NCI-H1930 (cell line): ENCODE results near the gene PHKA2.

Experiments
- DNase-seq, 2 experiments: peaks; one replicate each; lab custom pipeline; 2025; lab: John Stamatoyannopoulos, UW

Gene PHKA2

DNA sequence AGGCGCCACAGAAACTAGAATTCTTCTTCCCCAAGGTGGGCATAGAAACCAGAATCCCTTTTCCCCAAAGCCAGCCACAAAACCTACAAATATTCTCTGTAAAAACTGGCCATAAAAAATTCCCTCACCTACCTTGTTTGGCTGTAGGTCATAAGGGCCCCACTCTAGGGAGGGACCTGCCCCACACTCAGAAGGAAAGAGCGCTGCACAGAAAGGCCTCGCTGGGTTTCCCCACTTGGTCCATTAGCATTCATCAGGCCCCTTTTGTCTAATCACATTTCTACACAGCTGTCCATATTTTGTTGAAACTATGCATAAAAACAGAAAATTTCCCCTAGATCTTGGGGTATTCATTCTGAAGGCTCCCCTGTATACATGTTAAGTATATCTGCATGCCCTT is 54.1 kb downstream of the PHKA2 start:
- no peak for DNase-seq

DNA sequence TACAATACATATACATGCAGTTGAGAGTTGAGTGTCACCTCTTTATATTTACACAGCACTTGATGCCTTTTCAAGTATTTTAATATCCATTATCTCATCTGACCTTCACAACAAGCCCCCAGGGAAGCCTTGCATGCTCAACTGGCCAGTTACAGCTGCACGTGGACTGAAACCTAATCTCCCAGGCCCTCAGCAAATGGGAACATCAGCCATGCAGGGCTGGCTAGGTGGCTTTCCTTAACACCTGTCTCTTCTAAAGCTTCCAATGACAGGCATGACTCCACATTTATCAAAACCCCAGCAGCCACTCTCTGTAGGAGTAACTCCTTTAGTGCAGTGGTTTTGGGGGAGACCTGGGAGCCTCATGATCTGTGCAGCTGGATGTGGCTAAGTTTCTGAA is 56.4 kb downstream of the PHKA2 start:
- DNase-seq, result no peak

DNA sequence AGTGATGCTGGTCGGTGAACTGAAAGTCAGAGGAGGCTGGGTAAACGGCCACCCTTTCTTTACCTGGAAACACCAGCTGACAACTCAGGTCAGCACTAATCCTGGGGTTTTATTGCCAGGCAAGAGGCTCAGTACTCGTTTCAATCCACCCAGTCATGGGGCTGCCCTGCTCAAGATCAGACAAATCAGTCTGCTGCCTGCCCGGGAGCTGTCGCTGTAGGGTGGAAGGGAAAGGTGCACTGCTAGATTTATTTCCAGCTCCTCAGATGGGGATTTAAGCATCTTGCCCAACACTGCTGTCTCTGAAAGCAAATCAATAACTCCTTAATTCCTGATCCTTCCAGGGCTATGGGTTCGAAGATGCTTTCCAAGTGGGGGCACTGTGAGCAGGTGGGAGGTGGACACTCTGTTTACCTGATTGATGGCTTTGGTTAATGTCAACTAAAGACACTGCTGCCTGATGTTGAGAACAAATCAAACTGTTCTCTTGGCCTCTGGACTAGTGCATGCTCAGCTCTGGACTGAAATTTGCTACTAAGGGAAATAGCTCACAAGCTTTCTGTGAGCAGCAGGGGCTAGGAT is 59.3 kb downstream of the PHKA2 start:
- DNase-seq, result no peak

DNA sequence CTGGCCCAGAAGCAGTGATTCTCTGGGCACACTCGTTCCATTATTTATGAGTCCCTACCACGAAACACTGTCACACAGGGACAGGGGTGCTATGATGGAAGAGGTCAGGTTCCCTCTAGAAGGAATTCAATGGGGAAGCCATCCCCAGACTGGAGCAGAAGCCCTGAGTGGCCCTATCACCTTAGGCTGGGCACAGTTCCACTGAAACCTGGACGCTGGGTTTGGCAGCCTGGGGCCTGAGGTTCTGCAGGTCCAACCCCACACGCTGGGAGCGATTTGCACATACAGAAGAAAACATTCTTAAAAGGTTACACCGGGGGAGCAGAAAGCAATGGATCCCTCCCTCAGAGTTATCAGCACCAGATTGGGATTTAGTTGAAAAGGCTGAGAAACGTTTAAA is 63.3 kb downstream of the PHKA2 start:
- DNase-seq, result no peak

DNA sequence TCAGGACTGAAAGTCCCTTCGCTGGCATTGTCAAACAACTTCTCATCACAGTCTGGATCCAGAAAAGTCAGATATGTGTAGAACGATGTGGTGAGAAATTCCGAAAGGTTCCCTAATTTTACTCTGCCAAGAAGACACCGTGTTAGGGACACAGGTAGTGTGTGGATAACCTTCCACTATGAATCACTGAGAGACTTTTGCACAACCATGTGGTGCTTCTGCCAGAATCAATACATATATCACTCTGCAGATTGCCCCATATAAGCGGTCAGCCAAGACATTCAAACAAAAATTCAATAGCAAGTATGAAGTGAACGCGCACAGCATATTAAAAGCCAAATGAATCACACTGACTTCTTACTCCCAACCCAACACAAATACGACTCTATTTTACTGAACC is 63.8 kb downstream of the PHKA2 start:
- no peak for DNase-seq

DNA sequence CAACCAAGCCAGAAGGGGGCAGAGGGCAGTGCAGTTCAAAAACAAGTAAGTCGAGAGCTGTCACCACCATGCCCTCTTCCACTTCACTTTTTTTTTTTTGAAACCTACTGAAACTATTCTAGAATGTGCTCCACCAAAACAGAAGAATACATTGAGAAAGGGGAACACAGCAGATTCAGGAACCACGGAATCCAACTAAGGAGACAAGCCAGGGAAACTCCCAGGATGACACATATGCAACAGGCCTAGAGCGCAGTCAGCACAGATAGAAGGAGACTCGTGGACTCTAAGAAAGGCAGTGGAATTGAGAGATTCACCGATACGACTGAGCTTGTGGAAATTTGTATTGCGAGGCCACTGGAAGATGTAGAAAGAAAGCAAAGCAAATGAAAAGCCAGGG is 66.1 kb downstream of the PHKA2 start:
- no peak for DNase-seq

DNA sequence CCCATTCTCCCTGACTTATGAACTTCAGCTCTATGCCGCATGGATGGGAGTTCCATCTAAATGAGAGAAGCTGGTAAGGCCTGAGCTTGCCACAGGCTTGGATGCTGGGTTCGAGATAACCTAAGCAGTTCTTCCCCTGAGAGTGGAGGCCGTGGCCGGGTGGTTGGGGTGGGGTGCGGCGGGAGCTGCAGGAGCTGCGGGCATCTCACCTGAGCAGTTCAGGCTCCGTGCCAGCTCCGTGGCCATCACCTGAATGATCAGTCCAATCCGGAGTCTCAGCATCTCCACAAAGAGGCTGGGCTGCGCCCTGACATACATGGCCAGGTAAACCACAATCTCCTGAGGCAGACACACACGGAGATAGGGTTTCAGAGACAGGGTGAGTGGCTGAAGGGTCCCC is 77.6 kb downstream of the PHKA2 start:
- no peak for DNase-seq

DNA sequence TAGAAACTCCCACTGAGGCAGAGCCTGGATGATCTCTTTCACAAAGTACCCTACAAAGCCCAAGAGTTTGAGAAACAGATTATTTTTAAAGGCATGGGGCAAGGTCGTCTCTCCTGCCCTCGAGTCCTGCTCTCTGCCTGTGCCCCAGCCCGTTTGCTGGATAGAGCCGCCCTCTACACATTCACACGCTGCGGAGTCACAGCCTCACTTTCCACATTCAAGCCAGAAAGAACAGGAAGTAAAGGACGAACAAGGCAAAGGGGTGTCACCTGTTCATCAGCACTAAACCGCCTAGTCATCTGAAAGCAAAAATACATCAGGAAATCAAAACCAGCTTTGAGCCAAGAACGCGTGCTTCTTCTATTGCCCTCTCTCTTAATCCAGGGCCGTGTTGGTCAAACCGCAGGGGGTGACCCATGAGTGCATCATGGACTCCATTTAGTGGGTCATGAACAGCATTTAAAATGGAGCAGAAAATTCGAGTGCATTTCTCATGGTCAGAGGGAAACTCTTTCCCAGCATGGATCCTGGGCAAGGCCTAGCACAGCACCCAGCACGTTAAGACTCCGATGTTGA is 83.4 kb downstream of the PHKA2 start:
- DNase-seq, result no peak

DNA sequence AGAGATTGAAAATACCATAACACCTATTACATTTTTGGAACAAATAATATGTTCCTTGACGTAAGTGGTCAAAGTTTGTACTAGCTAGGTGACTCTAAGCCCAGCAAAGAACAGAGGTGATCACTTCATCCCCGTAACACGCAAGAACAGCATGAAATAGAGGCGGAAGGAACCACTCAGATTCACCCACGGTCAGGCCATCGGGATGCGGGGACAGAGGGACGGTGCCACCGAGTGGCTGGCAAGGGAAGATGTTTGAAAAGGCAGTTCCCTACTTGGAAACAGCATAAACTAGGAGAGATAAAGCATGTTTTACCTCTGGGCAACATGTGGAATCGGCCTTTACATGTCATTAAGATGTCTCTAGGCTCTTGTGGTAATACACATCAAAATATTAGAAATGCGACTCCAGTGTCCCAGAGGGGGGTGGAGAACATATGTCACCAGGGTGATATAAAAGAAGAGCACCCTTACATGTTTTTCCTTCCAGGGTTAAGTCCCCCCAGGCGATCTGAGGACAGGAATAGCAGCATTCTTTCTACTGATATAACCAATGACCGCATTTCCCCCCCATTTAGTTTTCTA is 84.0 kb downstream of the PHKA2 start:
- no peak for DNase-seq

DNA sequence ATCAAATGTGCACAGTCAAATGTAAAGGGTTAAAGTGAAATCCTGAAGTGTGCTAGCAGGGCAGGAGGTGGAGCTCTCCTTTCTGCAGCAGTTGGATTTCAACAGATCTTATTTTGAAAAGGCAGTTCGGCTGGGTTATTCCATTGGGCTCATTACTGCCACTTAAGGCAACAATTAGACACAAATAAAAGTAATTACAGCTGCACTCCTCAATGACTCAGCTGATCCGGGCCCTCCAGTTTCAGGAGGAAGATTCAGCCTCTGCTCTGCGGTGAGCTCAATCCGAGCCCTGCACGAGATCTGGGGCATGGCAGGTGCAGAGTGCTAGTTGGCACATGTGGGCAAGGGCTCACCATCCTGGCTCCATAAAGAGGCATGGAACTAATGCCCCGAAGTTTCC is 85.4 kb downstream of the PHKA2 start:
- no peak for DNase-seq

DNA sequence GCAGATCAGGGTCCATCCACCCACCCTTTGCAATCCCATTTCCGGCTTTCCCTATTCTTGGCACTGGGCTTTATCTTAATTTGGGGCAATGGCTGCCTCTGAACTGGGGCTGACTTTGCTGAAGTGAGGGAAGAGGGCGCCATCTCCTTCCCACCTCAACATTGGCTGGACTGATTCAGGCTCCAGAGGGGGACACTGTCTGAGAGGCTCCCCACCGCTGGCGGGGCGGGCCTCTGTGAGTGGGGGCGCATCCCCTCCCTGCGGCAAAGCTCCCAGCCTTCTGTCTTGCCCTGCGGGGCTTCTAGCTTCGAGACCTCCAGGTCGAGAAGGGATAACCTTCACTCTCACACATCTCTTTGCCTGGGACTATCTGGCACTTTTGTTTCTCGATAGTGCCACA is 85.8 kb downstream of the PHKA2 start:
- no peak for DNase-seq

DNA sequence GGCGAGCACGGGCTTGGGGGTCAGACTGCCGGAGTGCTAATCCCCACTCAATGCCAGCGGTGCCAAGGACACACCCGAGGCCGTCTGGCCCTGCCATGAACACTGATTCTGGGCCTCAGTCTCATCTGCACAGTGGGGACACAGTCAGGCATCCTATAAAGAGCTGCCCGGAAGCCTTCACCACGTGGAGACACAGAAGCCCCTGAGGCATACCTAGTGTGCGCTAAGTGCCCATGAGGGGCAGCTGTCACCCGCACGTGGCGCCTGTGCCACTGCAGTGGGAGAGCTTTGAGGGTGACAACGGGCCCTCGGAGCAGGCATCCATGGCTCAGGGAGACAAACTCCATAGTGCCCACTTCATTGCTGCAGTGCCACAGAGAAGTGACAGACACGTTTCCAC is 86.3 kb downstream of the PHKA2 start:
- DNase-seq, result no peak

DNA sequence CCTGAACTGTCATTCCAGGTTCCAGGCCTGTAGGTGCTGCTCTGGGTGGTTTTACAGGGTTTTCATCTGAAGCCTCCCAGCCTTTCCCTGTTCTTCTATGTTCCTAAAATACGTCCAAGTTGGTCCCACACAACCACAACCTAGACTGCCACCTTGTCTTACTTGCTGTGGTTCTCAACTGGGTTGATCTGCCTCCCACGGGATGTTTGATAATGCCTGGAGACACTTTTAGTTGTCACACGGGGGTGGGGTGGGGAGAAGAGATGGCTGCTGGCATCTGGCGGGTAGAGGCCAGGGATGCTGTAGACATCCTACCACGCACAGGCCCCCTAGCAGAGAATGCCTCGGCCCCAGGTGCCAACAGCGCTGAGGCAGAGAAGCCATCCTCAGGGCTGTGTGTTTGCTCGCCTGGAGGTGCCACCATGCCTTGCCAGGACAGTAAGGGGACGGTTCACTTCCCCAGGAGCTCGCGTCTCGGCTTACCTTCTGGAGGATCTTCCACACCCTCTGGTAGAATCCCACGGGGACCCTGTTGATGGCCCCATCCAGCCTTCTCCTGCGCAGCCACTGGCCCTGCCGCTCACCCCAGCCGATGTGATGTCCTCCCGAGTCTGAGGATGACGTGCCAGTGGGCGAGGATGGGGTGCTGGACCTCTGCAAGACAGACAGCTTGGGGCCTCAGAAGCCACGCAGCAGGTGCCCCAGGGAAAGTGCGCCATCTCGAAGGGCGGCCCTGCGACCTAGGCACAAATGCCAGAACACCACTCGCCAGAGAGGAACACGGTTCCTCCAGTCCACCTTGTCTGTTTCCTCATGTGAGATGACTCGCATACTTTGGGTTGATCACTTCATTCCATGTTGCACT is 87.0 kb downstream of the PHKA2 start:
- DNase-seq, result no peak

DNA sequence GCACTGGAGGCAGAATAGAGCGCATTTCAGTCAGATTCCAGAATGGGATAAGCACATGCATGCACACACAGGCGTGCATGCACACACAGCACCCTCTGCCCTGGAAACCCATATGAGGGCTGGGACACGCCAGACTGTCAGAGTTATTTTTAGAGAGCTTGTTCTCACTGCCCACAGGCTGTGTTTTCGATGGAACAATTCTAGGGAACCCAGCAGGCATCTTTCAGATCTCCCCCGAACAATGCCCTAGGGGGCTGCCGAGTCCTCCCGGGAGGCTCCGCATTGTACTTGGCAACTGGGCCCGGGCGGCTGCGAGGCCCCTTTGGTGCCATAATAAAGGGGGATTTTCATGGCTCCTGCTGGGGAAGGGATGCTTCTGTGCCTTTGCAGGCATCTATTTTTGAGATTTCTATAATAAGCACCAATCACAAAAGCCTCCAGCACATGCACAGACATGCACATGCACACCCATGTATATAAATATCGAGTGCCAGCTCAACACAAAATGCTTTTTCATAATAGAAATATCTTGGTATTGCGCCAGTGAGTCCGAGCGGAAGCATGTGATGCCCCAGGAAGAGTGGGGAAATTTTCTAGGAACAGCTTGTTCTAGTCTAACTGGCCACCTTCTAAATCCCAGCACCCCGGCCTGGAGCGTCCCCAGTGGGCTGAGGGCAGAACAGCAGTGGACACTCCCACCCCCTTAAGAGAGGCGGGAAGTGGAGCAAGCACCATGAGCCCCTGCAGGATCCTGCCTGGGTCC is 88.5 kb downstream of the PHKA2 start:
- DNase-seq, result no peak

DNA sequence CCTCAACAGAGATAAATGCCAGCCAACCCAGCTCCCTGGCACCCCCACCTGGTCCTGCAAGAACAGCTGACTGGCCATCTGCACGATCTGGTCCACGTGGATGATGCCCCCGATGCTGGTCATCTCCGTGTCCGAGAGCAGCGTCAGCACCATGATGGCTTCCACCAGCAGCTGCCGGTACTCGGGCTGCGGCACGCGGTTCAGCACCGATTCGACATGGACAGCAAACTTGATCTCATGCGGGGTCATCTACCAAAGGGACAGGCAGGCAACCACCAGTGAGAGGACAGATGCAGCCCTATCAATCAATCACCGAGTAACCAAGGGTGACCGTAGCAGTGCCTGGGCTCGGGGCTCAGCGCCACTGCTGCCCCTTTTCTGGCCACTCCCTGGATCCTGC is 89.8 kb downstream of the PHKA2 start:
- DNase-seq, result no peak

DNA sequence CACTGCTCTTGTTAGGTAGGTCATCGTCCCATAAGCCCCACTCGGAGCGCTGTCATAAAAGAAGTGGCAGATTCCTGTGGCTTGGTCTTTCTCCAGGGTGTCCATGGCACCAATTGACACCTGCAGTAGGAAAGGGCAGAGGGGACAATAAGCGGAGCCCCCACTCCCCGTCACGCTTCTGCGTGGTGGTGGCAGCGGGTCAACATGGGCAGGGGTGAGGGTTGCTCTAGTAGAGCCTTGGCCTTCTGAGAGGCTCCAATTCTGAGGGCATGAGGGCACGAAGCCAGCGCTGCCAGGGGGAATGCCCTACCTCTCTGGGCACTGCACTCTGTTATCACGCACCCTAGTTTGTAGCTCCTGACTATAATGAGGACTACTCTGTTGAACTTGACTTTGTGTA is 90.4 kb downstream of the PHKA2 start:
- DNase-seq, result no peak

DNA sequence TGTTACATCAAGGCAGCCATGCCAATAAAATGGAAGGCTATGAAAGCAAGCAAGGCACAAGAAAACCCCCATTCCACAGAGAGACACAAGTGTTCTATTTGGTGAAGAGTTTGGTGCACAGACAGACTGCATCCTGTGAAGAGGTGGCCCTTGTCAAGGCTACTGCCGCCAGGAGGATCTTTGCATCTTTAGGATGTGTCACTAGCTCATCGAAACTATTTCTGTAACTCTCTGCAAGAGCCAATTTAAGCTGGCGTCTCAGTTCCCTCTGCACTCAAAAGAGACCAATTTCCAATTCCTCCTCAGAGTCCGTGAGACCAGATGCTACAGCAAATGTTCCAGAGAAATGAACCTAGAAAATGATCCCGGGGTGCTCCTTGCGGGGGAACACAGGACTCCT is 91.0 kb downstream of the PHKA2 start:
- DNase-seq, result no peak

DNA sequence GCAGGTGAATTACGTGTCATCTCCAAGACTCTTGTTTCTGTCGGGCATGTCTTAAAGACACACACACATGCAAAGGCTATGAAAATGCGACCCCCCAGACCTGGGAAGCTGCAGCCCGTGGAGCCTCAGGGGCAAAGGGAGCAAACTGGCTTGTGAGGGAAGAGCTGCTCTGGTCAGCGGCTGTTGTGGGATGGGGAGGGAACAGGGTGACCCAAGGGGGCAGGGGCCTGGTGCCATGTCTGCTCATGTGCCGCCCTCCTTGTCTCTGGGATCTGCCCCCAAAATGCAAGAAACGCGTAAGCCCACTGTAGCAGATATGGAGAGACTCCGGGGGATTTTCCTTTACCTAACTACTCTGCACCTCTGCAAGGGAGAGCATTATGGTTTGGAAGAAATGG is 92.4 kb downstream of the PHKA2 start:
- no peak for DNase-seq

DNA sequence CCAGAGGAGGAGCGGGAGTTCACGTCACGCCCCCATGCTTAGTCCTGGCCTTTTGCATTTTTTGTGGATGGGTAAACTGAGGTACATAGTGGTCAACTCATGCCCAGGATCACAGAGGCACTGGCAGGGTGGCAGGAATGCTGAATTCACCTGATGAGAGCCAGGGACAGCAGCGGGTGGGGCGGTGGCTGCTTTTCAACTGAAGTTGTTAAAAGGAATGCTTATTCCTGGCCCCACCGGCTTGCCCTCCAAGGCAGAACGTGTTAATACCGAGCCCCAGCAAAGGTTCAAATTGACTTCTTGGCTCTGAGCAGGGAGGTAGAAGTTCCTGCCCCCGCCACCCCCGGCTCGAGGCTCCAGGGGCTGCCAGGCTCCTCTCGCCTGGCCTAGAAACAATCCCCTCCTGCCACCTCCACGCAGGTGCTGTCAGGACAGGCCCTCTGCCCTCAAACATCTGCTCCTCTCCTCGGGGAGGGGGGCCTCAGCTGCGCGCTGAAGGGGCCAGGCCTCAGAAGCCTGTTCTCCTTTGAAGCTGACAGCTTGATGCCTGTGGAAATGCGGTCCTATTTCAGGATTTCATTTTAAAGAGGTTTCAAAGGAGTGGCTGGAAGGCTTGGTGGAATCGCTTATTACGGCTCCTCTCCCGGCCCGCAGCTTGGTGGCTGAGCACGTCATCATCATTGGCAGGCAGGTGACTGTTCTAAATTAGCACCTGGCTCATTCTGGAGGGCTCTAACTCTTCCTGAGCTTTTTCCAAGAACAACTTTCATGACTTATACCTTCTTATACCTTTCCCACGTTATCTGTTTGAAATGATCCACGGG is 93.0 kb downstream of the PHKA2 start:
- no peak for DNase-seq

DNA sequence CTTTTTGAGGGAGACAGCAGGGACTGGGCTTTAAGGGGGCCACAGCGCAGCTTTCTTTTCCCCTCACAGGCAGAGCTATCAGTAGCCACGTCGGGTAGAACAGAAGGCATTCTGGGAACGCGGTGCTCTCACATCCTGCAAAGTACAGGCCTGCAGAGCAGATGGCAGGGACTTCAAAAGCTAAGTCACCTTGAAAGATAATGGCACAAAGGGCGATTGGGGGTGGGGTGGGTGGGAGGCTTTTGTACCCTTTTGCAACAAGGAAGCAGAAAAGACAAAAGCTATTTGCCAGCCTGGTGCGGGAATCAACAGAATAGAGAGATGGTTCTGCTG is 93.9 kb downstream of the PHKA2 start:
- DNase-seq, result no peak

DNA sequence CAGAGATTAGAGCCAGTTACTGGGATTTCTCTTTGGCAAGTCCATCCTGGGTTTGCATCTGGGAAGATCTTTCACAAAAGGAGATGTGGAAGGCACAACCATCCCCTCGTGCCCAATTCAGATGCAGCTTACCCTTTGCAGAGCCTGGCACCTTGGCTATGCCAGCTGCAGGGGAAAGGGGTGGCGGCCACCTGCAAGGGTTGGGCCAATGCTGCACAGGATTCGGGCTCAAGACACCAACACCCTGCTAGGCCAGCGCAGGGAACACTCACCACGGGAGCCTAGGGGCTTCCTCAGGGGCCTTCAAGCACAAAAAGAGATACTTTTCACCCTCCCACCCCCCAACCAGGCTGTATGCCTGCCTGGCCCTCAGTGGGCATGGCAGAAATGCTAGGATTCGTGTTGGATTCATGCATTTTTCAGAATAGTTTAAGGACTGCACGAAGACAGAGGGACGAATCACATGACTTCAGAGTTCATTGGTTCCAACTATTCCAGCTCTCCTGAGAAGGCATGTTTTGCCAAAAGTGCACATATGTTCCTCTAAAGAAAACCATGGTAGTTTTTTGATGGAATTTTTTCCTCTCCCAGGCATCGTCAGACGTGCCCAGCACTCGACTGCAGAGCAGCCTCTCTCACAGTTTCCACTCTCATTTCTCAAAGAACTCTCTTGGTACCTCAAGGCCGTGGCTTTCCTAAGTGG is 94.4 kb downstream of the PHKA2 start:
- no peak for DNase-seq
